Activated CD4-positive, alpha-beta T cell treated with anti-CD3 and anti-CD28 coated beads, Interleukin-2, amount 10 ng/mL, durations not matched to agents 24 days and 14 days (primary cell): ENCODE results near the gene TMIE. TPM values are rescaled to one million over a fixed set of nuclear protein-coding genes. Genes with fewer than 3 reads are reported as not detected.
A peak's percentile ranks its signal among the peaks of the same experiment; 100 is the strongest.

Experiments
- DNase-seq: peaks from one replicate; pipeline ENCODE4 v3.0.0; 2022
- H3K27ac Mint-ChIP-seq: one replicate; pipeline ENCODE4 v1.8.0; 2022; ENCODE audit warnings: mild to moderate bottlenecking, mixed read lengths
- H3K27me3 Mint-ChIP-seq: one replicate; pipeline ENCODE4 v1.8.0; 2022; ENCODE audit warnings: mixed read lengths
- H3K36me3 Mint-ChIP-seq: one replicate; pipeline ENCODE4 v1.8.0; 2022; ENCODE audit warnings: low read depth, mild to moderate bottlenecking, mixed read lengths
- H3K4me1 Mint-ChIP-seq: one replicate; pipeline ENCODE4 v1.8.0; 2021; ENCODE audit warnings: mixed read lengths
- H3K4me3 Mint-ChIP-seq: one replicate; pipeline ENCODE4 v1.8.0; 2022; ENCODE audit warnings: mild to moderate bottlenecking, moderate library complexity, mixed read lengths
- H3K9me3 Mint-ChIP-seq: one replicate; pipeline ENCODE4 v1.8.0; 2021; ENCODE audit warnings: mixed read lengths
- intact Hi-C: fragments of 100-400 bp; cut with micrococcal nuclease; formaldehyde crosslinking; loops from one replicate; pipeline ENCODE4 v1.15.1; 2023
- total RNA-seq: library from RNA; stranded (reverse); gene quantifications from 2 replicates; pipeline ENCODE4 v1.2.3, GENCODE V29; 2022

TMIE gene
- total RNA-seq, 1 donor from 2014 or later: not detected

- Mint-ChIP-seq H3K27me3 (no peaks in the 10 kb centered on the region), H3K36me3 (no peaks in the 10 kb centered on the region), H3K9me3 (no peaks in the 10 kb centered on the region), H3K27ac (no peak overlapping the region), H3K4me3 (no peak overlapping the region), H3K4me1 (peaks cover 2% of the 10 kb centered on the region)
- intact Hi-C loops: no loop called here
- no peak for DNase-seq
Measured at GRCh38 chr3:46685446-46685845, 15.7 kb upstream of the TMIE start.

GRCh38 chr3:46690798-46691197 is 10.4 kb upstream of the TMIE start:
- no peaks in the 10 kb centered on the region for H3K36me3 Mint-ChIP-seq
- intact Hi-C loops: no loop called here
- peaks cover 17% of the 10 kb centered on the region for H3K27me3 Mint-ChIP-seq
- no peaks in the 10 kb centered on the region for H3K9me3 Mint-ChIP-seq
- no peak overlapping the region for H3K27ac Mint-ChIP-seq
- DNase-seq: no peak
- no peak overlapping the region for H3K4me3 Mint-ChIP-seq
- peaks cover 23% of the 10 kb centered on the region for H3K4me1 Mint-ChIP-seq

- peaks cover 26% of the 10 kb centered on the region for H3K4me1 Mint-ChIP-seq
- H3K27me3 Mint-ChIP-seq: peaks cover 17% of the 10 kb centered on the region
- H3K27ac Mint-ChIP-seq: no peak overlapping the region
- peak overlapping the region; percentile 83 for H3K4me3 Mint-ChIP-seq
- no peak for DNase-seq
- no peaks in the 10 kb centered on the region for H3K36me3 Mint-ChIP-seq
- H3K9me3 Mint-ChIP-seq: no peaks in the 10 kb centered on the region
- intact Hi-C loops: no loop called here
Measured at GRCh38 chr3:46692566-46692990, 8.6 kb upstream of the TMIE start.

- Mint-ChIP-seq H3K36me3 (no peaks in the 10 kb centered on the region), H3K27me3 (peaks cover 19% of the 10 kb centered on the region), H3K4me3 (peak within 1 kb of the TSS; percentile 83), H3K9me3 (no peaks in the 10 kb centered on the region), H3K4me1 (peaks cover 26% of the 10 kb centered on the region), H3K27ac (no peak within 1 kb of the TSS)
- intact Hi-C loops: no loop called here
- DNase-seq: peak; percentile 89
Measured at GRCh38 chr3:46693038-46693891, 7.9 kb upstream of the TMIE start, which contains the start of gene ALS2CL. Gene ALS2CL (minus strand): TSS chr3:46693679. CDS start chr3:46689440, 4,239 bp downstream.

- Mint-ChIP-seq H3K4me1 (peaks cover 26% of the 10 kb centered on the region), H3K9me3 (no peaks in the 10 kb centered on the region), H3K27me3 (peaks cover 19% of the 10 kb centered on the region), H3K27ac (no peak overlapping the region), H3K4me3 (peak overlapping the region; percentile 63), H3K36me3 (no peaks in the 10 kb centered on the region)
- intact Hi-C loops: no loop called here
- DNase-seq: no peak
Measured at GRCh38 chr3:46693892-46694226, 7.3 kb upstream of the TMIE start.

- Mint-ChIP-seq H3K36me3 (no peaks in the 10 kb centered on the region), H3K27me3 (peaks cover 22% of the 10 kb centered on the region), H3K4me1 (peaks cover 26% of the 10 kb centered on the region), H3K9me3 (no peaks in the 10 kb centered on the region), H3K27ac (no peak overlapping the region), H3K4me3 (peak overlapping the region; percentile 52)
- DNase-seq: no peak
- intact Hi-C loops: no loop called here
Measured at GRCh38 chr3:46694520-46694919, 6.7 kb upstream of the TMIE start.

- H3K36me3 Mint-ChIP-seq: no peaks in the 10 kb centered on the region
- intact Hi-C loops: no loop called here
- peak overlapping the region; percentile 52 for H3K4me3 Mint-ChIP-seq
- H3K27ac Mint-ChIP-seq: peak overlapping the region; percentile 58
- peaks cover 29% of the 10 kb centered on the region for H3K27me3 Mint-ChIP-seq
- peaks cover 24% of the 10 kb centered on the region for H3K4me1 Mint-ChIP-seq
- no peaks in the 10 kb centered on the region for H3K9me3 Mint-ChIP-seq
- DNase-seq: peak; percentile 81
Measured at GRCh38 chr3:46695177-46695961, 5.8 kb upstream of the TMIE start.

- Mint-ChIP-seq H3K27ac (peak overlapping the region; percentile 1), H3K27me3 (peaks cover 33% of the 10 kb centered on the region), H3K36me3 (no peaks in the 10 kb centered on the region), H3K4me3 (peak overlapping the region; percentile 52), H3K4me1 (peaks cover 22% of the 10 kb centered on the region), H3K9me3 (no peaks in the 10 kb centered on the region)
- intact Hi-C loops: no loop called here
- DNase-seq: no peak
Measured at GRCh38 chr3:46695962-46696894, 5.0 kb upstream of the TMIE start.

GRCh38 chr3:46699676-46700523 is 1.3 kb upstream of the TMIE start:
- Mint-ChIP-seq H3K4me1 (peaks cover 13% of the 10 kb centered on the region), H3K9me3 (no peaks in the 10 kb centered on the region), H3K36me3 (no peaks in the 10 kb centered on the region), H3K27me3 (peaks cover 38% of the 10 kb centered on the region), H3K4me3 (no peak overlapping the region), H3K27ac (no peak overlapping the region)
- intact Hi-C loops: loop anchor here (10.0 kb wide), 1 partner anchor 685 kb away; the partner anchor contains the start of gene PTPN23
- no peak for DNase-seq

- no peaks in the 10 kb centered on the region for H3K9me3 Mint-ChIP-seq
- no peak overlapping the region for H3K4me3 Mint-ChIP-seq
- no peak for DNase-seq
- intact Hi-C loops: loop anchor here (10.0 kb wide), 1 partner anchor 684 kb away; the partner anchor contains the start of gene PTPN23
- no peak overlapping the region for H3K27ac Mint-ChIP-seq
- no peaks in the 10 kb centered on the region for H3K36me3 Mint-ChIP-seq
- peaks cover 38% of the 10 kb centered on the region for H3K27me3 Mint-ChIP-seq
- peaks cover 5% of the 10 kb centered on the region for H3K4me1 Mint-ChIP-seq
Measured at GRCh38 chr3:46700772-46701171, 420 bp upstream of the TMIE start.

GRCh38 chr3:46702246-46703012 is 1.2 kb downstream of the TMIE start:
- peaks cover 38% of the 10 kb centered on the region for H3K27me3 Mint-ChIP-seq
- DNase-seq: no peak
- H3K4me1 Mint-ChIP-seq: peaks cover 1% of the 10 kb centered on the region
- H3K4me3 Mint-ChIP-seq: no peak overlapping the region
- intact Hi-C loops: loop anchor here (10.0 kb wide), 1 partner anchor 682 kb away; the partner anchor contains the start of gene PTPN23
- H3K27ac Mint-ChIP-seq: no peak overlapping the region
- H3K9me3 Mint-ChIP-seq: no peaks in the 10 kb centered on the region
- no peaks in the 10 kb centered on the region for H3K36me3 Mint-ChIP-seq

GRCh38 chr3:46703013-46703520 is 1.9 kb downstream of the TMIE start:
- DNase-seq: no peak
- Mint-ChIP-seq H3K27ac (no peak overlapping the region), H3K4me3 (no peak overlapping the region), H3K4me1 (peaks cover 1% of the 10 kb centered on the region), H3K9me3 (no peaks in the 10 kb centered on the region), H3K36me3 (no peaks in the 10 kb centered on the region), H3K27me3 (peaks cover 36% of the 10 kb centered on the region)
- intact Hi-C loops: loop anchor here (10.0 kb wide), 1 partner anchor 682 kb away; the partner anchor contains the start of gene PTPN23
